ENCODE results near the gene LARP4.
A peak's percentile ranks its signal among the peaks of the same experiment; 100 is the strongest.
"Not testable (repeated sequence)": the region's sequence is repeated elsewhere in the genome, so short reads cannot be mapped to it uniquely, and the experiment has no call there.

Gene LARP4

DNA sequence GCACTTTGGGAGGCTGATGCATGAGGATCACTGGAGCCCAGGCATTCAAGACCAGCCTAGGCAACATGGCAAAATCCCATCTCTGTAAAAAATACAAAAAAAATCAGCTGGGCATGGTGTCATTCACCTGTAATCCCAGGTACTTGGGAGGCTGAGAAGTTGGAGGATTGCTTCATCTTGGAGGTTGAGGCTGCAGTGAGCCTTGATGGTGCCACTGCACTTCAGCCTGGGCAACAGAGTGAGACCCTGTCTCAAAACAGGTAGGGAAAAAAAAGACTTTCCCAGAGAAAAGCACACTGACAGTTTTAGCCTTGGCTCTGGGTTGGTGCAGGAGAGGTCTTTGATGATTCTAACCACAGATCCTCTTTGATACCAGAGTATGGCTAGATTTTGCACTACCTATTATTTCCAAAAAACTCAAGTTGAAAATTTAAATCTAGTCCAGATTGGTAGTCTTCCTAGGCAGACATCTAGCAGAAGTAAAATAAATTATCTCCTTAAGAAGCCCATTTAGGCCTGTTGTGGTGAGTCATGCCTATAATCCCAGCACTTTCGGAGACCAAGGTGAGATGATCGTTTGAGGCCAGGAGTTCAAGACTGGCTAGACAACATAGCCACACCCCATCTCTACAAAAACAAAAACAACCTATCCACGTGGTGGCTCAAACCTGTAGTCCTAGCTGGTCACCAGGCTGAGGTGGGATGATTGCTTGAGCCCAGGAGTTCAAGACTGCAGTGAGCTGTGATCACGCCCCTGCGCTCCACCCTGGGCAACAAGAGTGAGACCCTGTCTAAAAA lies 18.6 kb downstream of the LARP4 start:
- Mint-ChIP-seq H3K27ac (peak overlapping the region; percentile 63), H3K9me3 (no peaks in the 10 kb centered on the region), H3K36me3 (ENCODE audit: low read depth) (peaks cover 72% of the 10 kb centered on the region), H3K4me3 (no peak overlapping the region), H3K27me3 (no peaks in the 10 kb centered on the region), H3K4me1 (ENCODE audit: low read depth) (peaks cover 47% of the 10 kb centered on the region)
- no peak for DNase-seq

DNA sequence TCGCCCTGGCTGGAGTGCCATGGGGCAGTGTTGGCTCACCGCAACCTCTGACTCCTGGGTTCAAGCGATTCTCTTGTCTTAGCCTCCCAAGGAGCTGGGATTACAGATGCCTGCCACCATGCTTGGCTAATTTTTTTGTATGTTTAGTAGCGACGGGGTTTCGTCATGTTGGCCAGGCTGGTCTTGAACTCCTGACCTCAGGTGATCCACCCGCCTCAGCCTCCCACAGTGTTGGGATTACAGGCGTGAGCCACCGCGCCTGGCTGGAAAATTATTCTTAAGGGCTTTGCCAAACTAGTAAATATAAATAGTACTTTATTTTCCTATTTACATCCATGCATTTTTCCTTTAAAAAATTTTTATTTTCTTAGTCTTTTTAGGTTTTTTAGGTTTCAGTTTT lies 22.2 kb downstream of the LARP4 start:
- not testable (repeated sequence) for H3K27ac Mint-ChIP-seq, H3K4me3 Mint-ChIP-seq, DNase-seq, H3K9me3 Mint-ChIP-seq, H3K27me3 Mint-ChIP-seq
- Mint-ChIP-seq H3K36me3 (ENCODE audit: low read depth) (peaks cover 65% of the 10 kb centered on the region), H3K4me1 (ENCODE audit: low read depth) (peaks cover 36% of the 10 kb centered on the region)

GRCh38 chr12:50423342-50423741 lies 22.7 kb downstream of the LARP4 start:
- H3K27me3 Mint-ChIP-seq, H3K27ac Mint-ChIP-seq, H3K4me3 Mint-ChIP-seq, DNase-seq, H3K9me3 Mint-ChIP-seq: not testable (repeated sequence)
- H3K36me3 Mint-ChIP-seq (ENCODE audit: low read depth) = peaks cover 61% of the 10 kb centered on the region
- H3K4me1 Mint-ChIP-seq (ENCODE audit: low read depth) = peaks cover 32% of the 10 kb centered on the region

GRCh38 chr12:50425589-50426258 lies 25.0 kb downstream of the LARP4 start:
- peak overlapping the region; percentile 64 for H3K27ac Mint-ChIP-seq
- peaks cover 11% of the 10 kb centered on the region for H3K4me1 Mint-ChIP-seq (ENCODE audit: low read depth)
- no peak overlapping the region for H3K4me3 Mint-ChIP-seq
- H3K9me3 Mint-ChIP-seq = no peaks in the 10 kb centered on the region
- peaks cover 60% of the 10 kb centered on the region for H3K36me3 Mint-ChIP-seq (ENCODE audit: low read depth)
- H3K27me3 Mint-ChIP-seq = no peaks in the 10 kb centered on the region
- no peak for DNase-seq

DNA sequence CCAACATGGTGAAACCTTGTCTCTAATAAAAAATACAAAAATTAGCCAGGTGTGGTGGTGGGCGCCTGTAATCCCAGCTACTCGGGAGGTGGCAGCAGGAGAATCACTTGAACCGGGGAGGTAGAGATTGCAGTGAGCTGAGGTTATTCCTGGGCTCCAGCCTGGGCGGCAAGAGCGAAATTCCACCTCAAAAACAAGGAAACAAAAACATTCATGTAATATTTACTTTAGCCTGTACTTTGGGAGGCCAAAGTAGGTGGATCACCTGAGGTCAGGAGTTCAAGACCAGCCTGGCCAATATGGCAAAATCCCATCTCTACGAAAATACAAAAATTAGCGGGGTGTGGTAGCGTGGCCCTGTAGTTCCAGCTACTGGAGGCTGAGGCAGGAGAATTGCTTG lies 31.0 kb downstream of the LARP4 start:
- H3K4me3 Mint-ChIP-seq; DNase-seq; H3K4me1 Mint-ChIP-seq (ENCODE audit: low read depth); H3K27me3 Mint-ChIP-seq; H3K9me3 Mint-ChIP-seq: not testable (repeated sequence)
- Mint-ChIP-seq H3K36me3 (ENCODE audit: low read depth) (peaks cover 85% of the 10 kb centered on the region), H3K27ac (peak overlapping the region; percentile 11)

DNA sequence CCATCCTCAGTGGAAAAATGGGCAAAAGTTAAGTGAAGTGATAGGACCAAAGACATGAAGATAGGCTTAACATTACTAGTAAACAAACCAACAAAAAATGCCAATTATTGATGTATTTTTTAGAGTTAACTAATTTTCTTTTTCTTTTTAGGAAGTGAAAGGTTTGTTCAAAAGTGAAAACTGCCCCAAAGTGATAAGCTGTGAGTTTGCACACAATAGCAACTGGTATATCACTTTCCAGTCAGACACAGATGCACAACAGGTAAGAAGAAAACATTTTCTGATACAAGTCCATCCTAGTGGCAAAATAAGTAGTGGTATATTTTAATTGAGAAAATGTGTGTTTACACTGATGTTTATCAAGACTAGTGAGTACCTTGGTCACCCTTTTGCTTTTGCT lies 39.6 kb downstream of the LARP4 start:
- no peaks in the 10 kb centered on the region for H3K9me3 Mint-ChIP-seq
- H3K27ac Mint-ChIP-seq = peak overlapping the region; percentile 61
- H3K4me3 Mint-ChIP-seq = no peak overlapping the region
- no peaks in the 10 kb centered on the region for H3K27me3 Mint-ChIP-seq
- no peak for DNase-seq
- peaks cover 95% of the 10 kb centered on the region for H3K36me3 Mint-ChIP-seq (ENCODE audit: low read depth)
- peaks cover 23% of the 10 kb centered on the region for H3K4me1 Mint-ChIP-seq (ENCODE audit: low read depth)

DNA sequence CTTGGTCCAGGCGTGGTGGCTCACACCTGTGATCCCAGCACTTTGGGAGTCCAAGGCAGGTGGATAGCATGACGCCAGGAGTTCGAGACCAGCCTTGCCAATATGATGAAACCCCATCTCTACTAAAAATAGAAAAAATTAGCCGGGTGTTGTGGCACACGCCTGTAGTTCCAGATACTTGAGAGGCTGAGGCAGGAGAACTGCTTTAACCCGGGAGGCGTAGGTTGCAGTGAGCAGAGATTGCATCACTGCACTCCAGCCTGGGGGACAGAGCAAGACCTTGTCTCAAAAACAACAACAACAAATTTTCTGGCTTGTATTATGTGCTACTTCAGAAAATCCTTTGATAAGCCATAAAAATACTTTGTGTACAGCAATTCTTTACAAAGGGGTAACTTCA lies 41.1 kb downstream of the LARP4 start:
- Mint-ChIP-seq H3K9me3 (no peaks in the 10 kb centered on the region), H3K4me1 (ENCODE audit: low read depth) (peaks cover 23% of the 10 kb centered on the region), H3K36me3 (ENCODE audit: low read depth) (peaks cover 93% of the 10 kb centered on the region), H3K27ac (peak overlapping the region; percentile 90), H3K27me3 (no peaks in the 10 kb centered on the region), H3K4me3 (no peak overlapping the region)
- no peak for DNase-seq

DNA sequence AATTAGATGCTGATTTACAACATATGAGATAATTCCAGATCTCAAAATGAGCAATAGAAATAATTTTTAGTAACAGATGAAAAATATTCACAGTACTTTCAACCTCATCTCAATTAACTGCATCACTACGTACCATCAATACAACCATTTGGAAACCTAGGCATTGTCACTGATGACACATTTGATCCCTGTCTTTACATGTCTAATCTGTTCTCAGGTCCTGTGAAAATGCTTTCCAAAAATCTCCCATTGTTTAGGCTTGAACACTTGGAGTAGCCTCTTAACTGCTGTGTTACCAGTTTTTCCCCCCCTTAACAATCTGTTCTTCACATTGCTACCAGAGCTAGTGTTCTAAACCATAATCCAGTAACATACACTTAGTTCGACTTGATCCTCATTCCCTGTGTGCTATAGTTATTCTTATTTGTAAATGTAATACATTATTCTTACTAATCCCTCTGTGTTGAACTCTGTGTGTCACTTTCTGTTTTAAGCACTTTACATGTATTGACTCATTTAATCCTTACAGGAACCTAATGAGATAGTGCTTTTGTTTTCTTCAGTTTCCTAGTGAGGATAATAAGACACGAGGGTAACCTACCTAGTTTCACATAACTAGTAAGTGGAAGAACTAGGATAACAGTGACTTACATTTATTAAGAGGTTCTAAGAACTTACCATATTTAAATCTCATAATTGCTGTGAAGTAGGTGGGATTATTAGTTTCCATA lies 41.7 kb downstream of the LARP4 start:
- Mint-ChIP-seq H3K27me3 (no peaks in the 10 kb centered on the region), H3K36me3 (ENCODE audit: low read depth) (peaks cover 92% of the 10 kb centered on the region), H3K27ac (peak overlapping the region; percentile 90), H3K4me3 (no peak overlapping the region), H3K9me3 (no peaks in the 10 kb centered on the region), H3K4me1 (ENCODE audit: low read depth) (peaks cover 23% of the 10 kb centered on the region)
- DNase-seq = no peak

DNA sequence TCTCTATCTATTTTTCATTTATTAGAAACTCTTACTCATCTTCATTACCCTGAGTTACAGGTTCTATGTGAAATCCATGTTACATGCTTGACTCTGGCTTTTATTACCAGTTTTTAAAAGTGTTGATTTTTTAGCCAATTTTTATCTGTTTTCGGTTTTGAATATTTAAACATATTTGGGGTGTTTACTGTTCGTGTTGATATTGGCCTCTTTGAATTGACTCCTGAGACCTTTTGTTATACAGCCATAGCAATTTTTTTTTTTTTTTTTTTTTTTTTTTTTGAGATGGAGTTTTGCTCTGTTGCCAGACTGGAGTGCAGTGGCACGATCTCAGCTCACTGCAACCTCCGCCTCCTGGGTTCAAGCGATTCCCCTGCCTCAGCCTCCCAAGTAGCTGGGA lies 49.0 kb downstream of the LARP4 start:
- not testable (repeated sequence) for H3K4me1 Mint-ChIP-seq (ENCODE audit: low read depth); H3K9me3 Mint-ChIP-seq; H3K27ac Mint-ChIP-seq; H3K4me3 Mint-ChIP-seq; H3K27me3 Mint-ChIP-seq; DNase-seq
- H3K36me3 Mint-ChIP-seq (ENCODE audit: low read depth) = peaks cover 88% of the 10 kb centered on the region

- H3K27me3 Mint-ChIP-seq = no peaks in the 10 kb centered on the region
- no peaks in the 10 kb centered on the region for H3K9me3 Mint-ChIP-seq
- DNase-seq = no peak
- no peak overlapping the region for H3K4me3 Mint-ChIP-seq
- H3K27ac Mint-ChIP-seq = no peak overlapping the region
- peaks cover 84% of the 10 kb centered on the region for H3K36me3 Mint-ChIP-seq (ENCODE audit: low read depth)
- no peaks in the 10 kb centered on the region for H3K4me1 Mint-ChIP-seq (ENCODE audit: low read depth)
Observed at GRCh38 chr12:50452795-50453194, 52.1 kb downstream of the LARP4 start.

- H3K27me3 Mint-ChIP-seq = no peaks in the 10 kb centered on the region
- H3K36me3 Mint-ChIP-seq (ENCODE audit: low read depth) = peaks cover 86% of the 10 kb centered on the region
- H3K4me1 Mint-ChIP-seq (ENCODE audit: low read depth) = no peaks in the 10 kb centered on the region
- H3K27ac Mint-ChIP-seq = no peak overlapping the region
- DNase-seq = no peak
- H3K4me3 Mint-ChIP-seq = no peak overlapping the region
- no peaks in the 10 kb centered on the region for H3K9me3 Mint-ChIP-seq
Observed at GRCh38 chr12:50453872-50454271, 53.2 kb downstream of the LARP4 start.

DNA sequence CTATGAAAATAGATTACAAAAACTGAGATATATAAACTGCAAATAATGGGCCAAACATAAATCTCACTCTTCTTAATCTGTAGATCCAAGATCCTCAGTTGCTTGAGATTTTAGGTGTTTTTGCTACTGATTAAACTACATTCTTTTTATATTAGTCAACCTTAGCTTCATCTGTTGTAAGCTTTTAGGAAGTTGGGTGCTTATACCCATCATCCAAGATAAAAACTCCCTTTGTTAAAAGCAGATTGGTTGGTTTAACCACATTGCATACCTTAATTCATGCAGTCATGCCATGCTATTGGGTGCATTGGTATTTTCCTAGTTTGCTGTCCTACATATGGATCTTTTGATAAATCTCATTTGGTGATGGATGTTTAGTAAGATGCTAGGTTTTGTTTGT lies 57.9 kb downstream of the LARP4 start:
- Mint-ChIP-seq H3K9me3 (no peaks in the 10 kb centered on the region), H3K27me3 (no peaks in the 10 kb centered on the region), H3K36me3 (ENCODE audit: low read depth) (peaks cover 83% of the 10 kb centered on the region), H3K4me3 (no peak overlapping the region), H3K27ac (no peak overlapping the region), H3K4me1 (ENCODE audit: low read depth) (no peaks in the 10 kb centered on the region)
- no peak for DNase-seq

GRCh38 chr12:50467439-50467838 lies 66.8 kb downstream of the LARP4 start:
- H3K9me3 Mint-ChIP-seq = no peaks in the 10 kb centered on the region
- DNase-seq = no peak
- no peak overlapping the region for H3K27ac Mint-ChIP-seq
- H3K36me3 Mint-ChIP-seq (ENCODE audit: low read depth) = peaks cover 92% of the 10 kb centered on the region
- no peak overlapping the region for H3K4me3 Mint-ChIP-seq
- H3K4me1 Mint-ChIP-seq (ENCODE audit: low read depth) = no peaks in the 10 kb centered on the region
- H3K27me3 Mint-ChIP-seq = no peaks in the 10 kb centered on the region

- Mint-ChIP-seq H3K4me1 (ENCODE audit: low read depth) (peaks cover 2% of the 10 kb centered on the region), H3K27me3 (no peaks in the 10 kb centered on the region), H3K4me3 (no peak overlapping the region), H3K36me3 (ENCODE audit: low read depth) (peaks cover 74% of the 10 kb centered on the region), H3K27ac (peak overlapping the region; percentile 60), H3K9me3 (no peaks in the 10 kb centered on the region)
- DNase-seq = no peak
Observed at GRCh38 chr12:50477241-50477832, 76.7 kb downstream of the LARP4 start.

Data from activated T-cell treated with anti-CD3 and anti-CD28 coated beads, Interleukin-2, amount 50 U/mL, for 24 hours (primary cell).